ENCODE data around the gene G3BP1.
"Not testable (repeated sequence)": the region's sequence is repeated elsewhere in the genome, so short reads cannot be mapped to it uniquely, and the experiment has no call there.

DNA sequence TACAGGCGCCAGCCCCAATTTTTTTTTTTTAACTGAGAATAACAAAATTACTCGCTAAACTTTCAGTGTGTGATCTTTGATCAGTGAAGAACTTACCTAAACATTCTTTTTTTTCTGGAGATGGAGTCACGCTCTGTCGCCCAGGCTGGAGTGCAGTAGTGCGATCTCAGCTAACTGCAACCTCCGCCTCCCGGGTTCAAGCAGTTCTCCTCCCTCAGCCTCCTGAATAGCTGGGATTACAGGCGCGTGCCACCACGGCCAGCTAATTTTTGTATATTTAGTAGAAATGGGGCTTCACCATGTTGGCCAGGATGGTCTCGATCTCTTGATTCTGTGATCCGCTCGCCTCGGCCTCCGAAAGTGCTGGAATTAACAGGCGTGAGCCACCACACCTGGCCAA lies 11.9 kb downstream of the G3BP1 start:
- TF ChIP-seq, protein P1, sequence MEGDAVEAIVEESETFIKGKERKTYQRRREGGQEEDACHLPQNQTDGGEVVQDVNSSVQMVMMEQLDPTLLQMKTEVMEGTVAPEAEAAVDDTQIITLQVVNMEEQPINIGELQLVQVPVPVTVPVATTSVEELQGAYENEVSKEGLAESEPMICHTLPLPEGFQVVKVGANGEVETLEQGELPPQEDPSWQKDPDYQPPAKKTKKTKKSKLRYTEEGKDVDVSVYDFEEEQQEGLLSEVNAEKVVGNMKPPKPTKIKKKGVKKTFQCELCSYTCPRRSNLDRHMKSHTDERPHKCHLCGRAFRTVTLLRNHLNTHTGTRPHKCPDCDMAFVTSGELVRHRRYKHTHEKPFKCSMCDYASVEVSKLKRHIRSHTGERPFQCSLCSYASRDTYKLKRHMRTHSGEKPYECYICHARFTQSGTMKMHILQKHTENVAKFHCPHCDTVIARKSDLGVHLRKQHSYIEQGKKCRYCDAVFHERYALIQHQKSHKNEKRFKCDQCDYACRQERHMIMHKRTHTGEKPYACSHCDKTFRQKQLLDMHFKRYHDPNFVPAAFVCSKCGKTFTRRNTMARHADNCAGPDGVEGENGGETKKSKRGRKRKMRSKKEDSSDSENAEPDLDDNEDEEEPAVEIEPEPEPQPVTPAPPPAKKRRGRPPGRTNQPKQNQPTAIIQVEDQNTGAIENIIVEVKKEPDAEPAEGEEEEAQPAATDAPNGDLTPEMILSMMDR (IDR thresholded peaks at IDR 0.05): not testable (repeated sequence)
- TF ChIP-seq POLR2A (IDR thresholded peaks at IDR 0.05): not testable (repeated sequence)
